GM19351 (cell line): ENCODE measurements around the gene OPRD1.
"Not testable (repeated sequence)": the region's sequence is repeated elsewhere in the genome, so short reads cannot be mapped to it uniquely, and the experiment has no call there.

ENCODE experiments used
- ATAC-seq: cut with Tn5 transposase; IDR thresholded peaks from one replicate; pipeline ENCODE4 v1.9.1; 2021; ENCODE audit warnings: mild to moderate bottlenecking, moderate library complexity; ENCODE audit not compliant: unreplicated experiment

The OPRD1 gene

GRCh38 chr1:28811766-28812668 lies at the start of gene OPRD1:
OPRD1 (plus strand) TSS chr1:28812170; CDS start chr1:28812384, 214 bp downstream.
- no peak for ATAC-seq

GRCh38 chr1:28766532-28767183 lies 45.3 kb upstream of the OPRD1 start:
- ATAC-seq: no peak

- no peak for ATAC-seq
Observed at GRCh38 chr1:28770601-28771165, 41.3 kb upstream of the OPRD1 start.

- not testable (repeated sequence) for ATAC-seq
Observed at GRCh38 chr1:28771921-28772320, 40.0 kb upstream of the OPRD1 start.

GRCh38 chr1:28773105-28773504 lies 38.9 kb upstream of the OPRD1 start:
- ATAC-seq: no peak

DNA sequence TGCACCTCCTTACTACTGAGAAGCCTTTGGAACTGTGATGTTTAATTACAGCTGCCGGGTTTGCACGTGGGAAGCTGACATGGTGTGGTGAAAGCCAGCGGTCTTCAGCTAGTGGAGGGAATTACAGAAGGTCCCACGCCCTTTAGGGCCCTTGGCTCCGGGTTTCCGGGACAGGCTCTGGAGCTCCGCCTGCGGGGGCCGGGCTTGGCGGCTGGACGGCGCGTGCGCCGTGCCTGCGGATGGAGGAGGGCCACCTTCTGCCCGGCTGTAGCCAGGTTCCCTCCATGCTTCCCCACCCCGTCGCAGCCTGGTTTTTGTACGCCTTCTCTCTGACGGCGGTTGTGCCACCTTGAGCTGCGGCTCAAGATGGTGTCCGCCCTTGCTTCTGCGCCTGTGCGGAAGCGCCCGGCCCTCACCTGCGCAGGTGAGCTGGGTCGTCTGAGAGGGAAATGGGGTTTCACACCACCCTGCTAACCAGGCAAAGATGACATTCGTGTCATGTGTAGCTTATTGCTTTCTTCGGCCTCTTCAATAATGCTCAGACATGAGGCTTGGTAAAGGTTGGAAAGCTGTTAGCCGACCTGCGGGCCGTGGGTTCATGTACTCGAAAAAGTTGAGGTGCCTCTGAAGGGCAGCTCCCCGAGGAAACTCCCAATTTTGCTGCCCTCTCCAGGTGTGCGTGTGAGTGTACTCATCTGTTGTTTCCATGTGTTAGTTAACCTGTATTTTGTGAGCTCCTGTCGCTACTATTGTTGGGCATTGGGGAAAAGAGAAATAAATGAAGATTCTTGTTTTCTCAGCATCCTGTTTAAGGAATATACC lies 36.6 kb upstream of the OPRD1 start:
- no peak for ATAC-seq

DNA sequence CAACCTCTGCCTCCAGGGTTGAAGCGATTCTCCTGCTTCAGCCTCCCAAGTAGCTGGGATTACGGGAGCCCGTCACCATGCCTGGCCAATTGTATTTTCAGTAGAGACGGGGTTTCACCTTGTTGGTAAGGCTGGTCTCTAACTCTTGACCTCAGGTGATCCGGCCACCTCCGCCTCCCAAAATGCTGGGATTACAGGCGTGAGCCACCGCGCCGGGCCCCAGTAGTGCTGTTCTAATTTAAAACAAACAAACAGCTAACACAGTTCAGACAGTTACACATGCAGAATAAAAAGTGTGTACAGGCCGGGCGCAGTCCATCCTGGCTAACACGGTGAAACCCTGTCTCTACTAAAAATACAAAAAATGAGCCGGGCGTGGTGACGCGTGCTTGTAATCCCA lies 35.6 kb upstream of the OPRD1 start:
- ATAC-seq: no peak

GRCh38 chr1:28778021-28778420 lies 33.9 kb upstream of the OPRD1 start:
- no peak for ATAC-seq

GRCh38 chr1:28779751-28780408 lies 32.1 kb upstream of the OPRD1 start:
- ATAC-seq: no peak

- no peak for ATAC-seq
Observed at GRCh38 chr1:28781305-28781704, 30.7 kb upstream of the OPRD1 start.

DNA sequence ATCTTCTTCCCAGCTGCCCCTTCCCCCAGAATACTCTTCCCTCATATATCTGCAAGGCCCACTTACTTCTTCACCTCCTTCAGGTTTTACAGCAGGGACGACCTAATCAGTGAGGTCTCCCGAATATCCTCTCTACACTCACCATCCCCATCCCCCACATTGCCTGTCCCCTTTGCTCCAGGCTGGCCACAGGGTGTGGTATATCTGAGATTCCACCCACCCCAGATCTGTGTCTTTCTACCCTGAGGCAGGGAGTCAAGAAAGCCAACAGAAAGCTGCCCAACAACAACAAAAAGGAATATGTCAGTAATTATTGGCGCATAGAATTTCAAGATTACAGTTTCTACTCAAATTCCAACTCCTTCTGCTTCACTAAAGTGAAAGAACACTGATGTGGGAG lies 30.0 kb upstream of the OPRD1 start:
- no peak for ATAC-seq

DNA sequence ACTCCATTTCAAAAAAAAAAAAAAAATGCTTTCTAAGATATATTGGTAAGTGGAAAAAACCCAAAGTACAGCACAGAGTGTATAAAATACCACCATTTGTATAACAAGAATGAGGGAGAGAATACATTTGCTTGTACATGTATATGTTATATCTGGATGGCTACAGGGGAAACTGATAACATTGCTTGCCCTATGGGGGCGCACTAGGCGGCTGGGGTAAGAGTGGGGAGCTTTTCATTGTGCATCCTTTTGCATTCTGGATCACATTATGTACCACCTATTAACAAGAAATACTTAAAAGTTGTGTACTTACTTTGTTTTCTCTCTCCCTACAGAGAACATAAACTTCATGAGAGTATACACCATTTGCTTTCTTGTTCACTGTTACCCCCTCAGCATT lies 28.6 kb upstream of the OPRD1 start:
- ATAC-seq: no peak

GRCh38 chr1:28789412-28789811 lies 22.6 kb upstream of the OPRD1 start:
- ATAC-seq: no peak

GRCh38 chr1:28789816-28790215 lies 22.2 kb upstream of the OPRD1 start:
- ATAC-seq: no peak

DNA sequence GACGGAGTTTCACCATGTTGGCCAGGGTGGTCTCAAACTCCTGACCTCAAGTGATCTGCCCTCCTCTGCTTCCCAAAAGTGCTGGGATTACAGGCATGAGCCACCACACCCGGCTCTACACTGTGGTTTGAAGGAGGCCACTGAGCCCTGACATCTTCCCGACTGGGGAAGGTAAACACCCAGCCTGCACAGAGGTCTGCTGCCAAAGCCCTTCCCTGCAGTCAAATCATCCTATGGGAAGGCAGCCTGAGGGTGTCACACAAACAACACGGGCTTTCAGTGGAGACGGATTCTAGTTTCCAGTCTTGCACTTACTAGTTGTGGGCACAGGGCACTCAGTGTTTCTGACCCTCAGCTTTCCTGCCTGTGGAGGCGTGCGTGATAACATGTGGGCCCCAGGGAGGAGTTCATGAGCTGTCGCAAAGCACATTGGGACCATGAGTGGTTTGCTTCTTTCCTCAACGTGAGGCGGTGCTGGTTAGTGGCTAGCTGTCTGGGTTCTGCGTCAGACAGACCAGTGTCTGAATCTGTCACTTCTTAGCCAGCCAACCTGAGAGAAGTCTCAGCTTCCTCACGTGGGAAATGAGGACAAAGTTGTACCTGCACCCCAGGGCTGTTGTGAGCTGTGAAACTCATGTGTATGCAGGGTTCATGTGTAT lies 21.5 kb upstream of the OPRD1 start:
- no peak for ATAC-seq

DNA sequence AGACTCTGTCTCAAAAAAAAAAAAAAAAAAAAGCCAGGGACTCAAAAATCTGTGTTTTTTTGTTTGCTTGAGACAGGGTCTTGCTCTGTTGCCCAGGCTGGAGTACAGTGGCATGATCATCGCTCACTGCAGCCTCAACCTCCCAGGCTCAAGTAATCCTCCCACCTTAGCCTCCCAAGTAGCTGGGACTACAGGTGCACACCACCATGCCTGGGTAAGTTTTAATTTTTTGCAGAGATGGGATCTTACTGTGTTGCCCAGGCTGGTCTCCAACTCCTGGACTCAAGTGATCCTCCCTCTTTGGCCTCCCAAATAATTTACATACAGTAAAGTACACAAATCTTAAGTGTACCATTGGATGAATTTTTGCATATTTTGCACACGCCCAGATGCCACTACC lies 20.0 kb upstream of the OPRD1 start:
- ATAC-seq: not testable (repeated sequence)

DNA sequence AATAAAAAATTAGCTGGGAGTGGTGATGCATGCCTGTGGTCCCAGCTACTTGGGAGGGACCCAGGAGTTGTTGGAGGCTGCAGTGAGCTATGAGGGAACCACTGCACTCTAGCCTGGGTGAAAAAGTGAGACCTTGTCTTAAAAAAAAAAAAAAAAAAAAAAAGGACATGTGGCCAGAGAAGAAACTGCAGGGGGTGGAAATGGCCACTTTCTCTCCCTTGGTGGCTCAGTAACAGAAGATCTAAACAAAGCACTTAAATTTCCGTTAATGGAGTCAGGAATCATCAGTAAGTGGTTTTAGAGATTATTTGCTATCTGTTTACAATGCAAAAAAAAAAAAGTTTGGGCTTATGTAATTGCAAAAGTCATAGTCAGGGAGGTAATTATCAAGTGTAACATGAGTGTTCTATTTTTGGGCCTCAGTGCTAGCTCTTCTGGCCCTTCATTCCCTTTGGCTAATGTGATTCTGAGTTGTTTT lies 19.3 kb upstream of the OPRD1 start:
- no peak for ATAC-seq

DNA sequence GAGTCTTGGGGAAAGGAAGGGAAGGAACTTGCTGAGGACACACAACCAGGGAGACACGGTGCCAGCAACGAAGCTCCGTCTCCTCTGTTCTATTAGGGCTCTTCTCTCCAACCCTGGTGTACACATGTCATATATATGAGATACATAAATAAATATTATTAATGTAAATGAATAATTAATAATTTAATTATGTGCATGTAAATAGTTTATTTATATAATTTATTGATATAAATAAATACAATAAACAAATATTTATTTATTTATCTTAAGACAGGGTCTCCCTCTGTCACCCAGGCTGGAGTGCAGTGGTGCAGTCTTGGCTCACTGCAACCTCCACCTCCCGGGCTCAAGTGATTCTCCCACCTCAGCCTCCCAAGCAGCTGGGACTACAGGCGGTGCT lies 17.4 kb upstream of the OPRD1 start:
- not testable (repeated sequence) for ATAC-seq

DNA sequence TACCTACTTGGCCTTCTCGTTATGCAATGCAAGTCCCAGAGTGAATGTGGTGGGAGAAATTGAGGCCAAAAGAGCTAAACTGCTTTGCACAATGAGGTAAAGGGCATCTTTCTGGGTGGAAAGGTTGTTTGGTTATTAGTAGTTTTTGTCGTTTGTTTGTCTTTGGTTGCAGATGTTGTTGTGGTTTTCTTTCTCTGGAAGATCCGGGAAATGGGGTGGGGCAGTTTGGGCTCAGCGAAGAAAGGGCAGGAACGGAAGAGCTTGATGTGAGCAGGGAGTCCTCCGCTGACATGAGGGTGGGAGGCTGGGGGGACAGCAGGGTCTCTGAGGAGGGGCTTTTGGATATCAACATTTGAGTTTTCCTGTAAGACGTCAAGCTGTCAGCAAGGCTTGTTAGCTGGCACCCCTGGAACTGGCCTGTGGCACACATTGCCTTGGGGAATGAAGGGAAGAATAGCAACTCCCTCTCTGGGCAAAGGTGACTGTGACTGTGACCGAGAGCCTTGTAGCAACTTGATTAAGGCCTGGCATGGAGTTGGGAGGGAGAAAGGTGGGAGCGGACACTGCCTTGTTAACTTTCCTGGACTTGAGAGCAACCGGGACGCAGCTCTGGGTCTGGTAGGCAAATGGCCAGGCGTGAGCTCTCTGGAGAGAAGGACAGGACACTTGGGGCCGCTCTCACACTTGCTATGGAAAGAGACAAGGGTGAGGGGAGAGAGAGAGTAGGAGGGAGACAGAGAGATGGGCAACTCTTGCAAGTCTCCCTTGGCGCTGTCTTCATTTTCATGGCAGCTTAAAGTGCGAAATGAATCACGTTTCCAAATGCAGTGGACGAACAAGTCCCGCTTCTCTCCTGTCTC lies 15.4 kb upstream of the OPRD1 start:
- ATAC-seq: no peak
